ENCODE measurements around the gene SDK1. TPM values are rescaled to one million over a fixed set of nuclear protein-coding genes. Genes with fewer than 3 reads are reported as not detected.

Gene SDK1
- total RNA-seq, 1 donor: 0.36 TPM

GRCh38 chr7:3289996-3290395 lies 11.1 kb upstream of the SDK1 start:
- Histone ChIP-seq H3K4me3 (ENCODE audit: insufficient read depth, low read length) (no peak overlapping the region), H3K4me1 (ENCODE audit: insufficient read depth, low read length) (no peaks in the 10 kb centered on the region), H3K36me3 (ENCODE audit: insufficient read depth, low read length) (no peaks in the 10 kb centered on the region), H3K4me2 (ENCODE audit: insufficient read depth, low read length) (no peak overlapping the region), H3K9me3 (ENCODE audit: low read depth, low read length) (no peaks in the 10 kb centered on the region), H3K27ac (ENCODE audit: low read depth, low read length) (no peak overlapping the region), H2AFZ (ENCODE audit: low read length) (no peak overlapping the region), H4K20me1 (ENCODE audit: insufficient read depth, low read length) (no peaks in the 10 kb centered on the region), H3K79me2 (ENCODE audit: insufficient read depth, low read length) (no peaks in the 10 kb centered on the region), H3K27me3 (ENCODE audit: insufficient read depth, low read length) (no peaks in the 10 kb centered on the region)
- no peak for TF ChIP-seq CTCF (IDR thresholded peaks at IDR 0.05; ENCODE audit: extremely low read depth, low read depth, low read length)
- DNase-seq (ENCODE audit: insufficient read length, low spot score, missing footprints): no peak

GRCh38 chr7:3292694-3293093 lies 8.4 kb upstream of the SDK1 start:
- no peak for DNase-seq (ENCODE audit: insufficient read length, low spot score, missing footprints)
- no peaks in the 10 kb centered on the region for H3K4me1 ChIP-seq (ENCODE audit: insufficient read depth, low read length)
- no peaks in the 10 kb centered on the region for H3K79me2 ChIP-seq (ENCODE audit: insufficient read depth, low read length)
- H3K4me2 ChIP-seq (ENCODE audit: insufficient read depth, low read length): no peak overlapping the region
- H4K20me1 ChIP-seq (ENCODE audit: insufficient read depth, low read length): no peaks in the 10 kb centered on the region
- no peaks in the 10 kb centered on the region for H3K9me3 ChIP-seq (ENCODE audit: low read depth, low read length)
- H3K36me3 ChIP-seq (ENCODE audit: insufficient read depth, low read length): no peaks in the 10 kb centered on the region
- no peaks in the 10 kb centered on the region for H3K27me3 ChIP-seq (ENCODE audit: insufficient read depth, low read length)
- H2AFZ ChIP-seq (ENCODE audit: low read length): no peak overlapping the region
- no peak for TF ChIP-seq CTCF (IDR thresholded peaks at IDR 0.05; ENCODE audit: extremely low read depth, low read depth, low read length)
- H3K27ac ChIP-seq (ENCODE audit: low read depth, low read length): no peak overlapping the region
- no peak overlapping the region for H3K4me3 ChIP-seq (ENCODE audit: insufficient read depth, low read length)

GRCh38 chr7:3294432-3295100 lies 6.5 kb upstream of the SDK1 start:
- H3K4me2 ChIP-seq (ENCODE audit: insufficient read depth, low read length): no peak overlapping the region
- H4K20me1 ChIP-seq (ENCODE audit: insufficient read depth, low read length): no peaks in the 10 kb centered on the region
- no peak overlapping the region for H3K4me3 ChIP-seq (ENCODE audit: insufficient read depth, low read length)
- H3K27ac ChIP-seq (ENCODE audit: low read depth, low read length): no peak overlapping the region
- H2AFZ ChIP-seq (ENCODE audit: low read length): no peak overlapping the region
- no peaks in the 10 kb centered on the region for H3K9me3 ChIP-seq (ENCODE audit: low read depth, low read length)
- no peaks in the 10 kb centered on the region for H3K79me2 ChIP-seq (ENCODE audit: insufficient read depth, low read length)
- no peaks in the 10 kb centered on the region for H3K36me3 ChIP-seq (ENCODE audit: insufficient read depth, low read length)
- no peaks in the 10 kb centered on the region for H3K27me3 ChIP-seq (ENCODE audit: insufficient read depth, low read length)
- no peak for TF ChIP-seq CTCF (IDR thresholded peaks at IDR 0.05; ENCODE audit: extremely low read depth, low read depth, low read length)
- no peaks in the 10 kb centered on the region for H3K4me1 ChIP-seq (ENCODE audit: insufficient read depth, low read length)
- no peak for DNase-seq (ENCODE audit: insufficient read length, low spot score, missing footprints)

GRCh38 chr7:3297105-3297819 lies 3.8 kb upstream of the SDK1 start:
- H2AFZ ChIP-seq (ENCODE audit: low read length): no peak overlapping the region
- H4K20me1 ChIP-seq (ENCODE audit: insufficient read depth, low read length): no peaks in the 10 kb centered on the region
- DNase-seq (ENCODE audit: insufficient read length, low spot score, missing footprints): no peak
- H3K4me2 ChIP-seq (ENCODE audit: insufficient read depth, low read length): no peak overlapping the region
- no peaks in the 10 kb centered on the region for H3K9me3 ChIP-seq (ENCODE audit: low read depth, low read length)
- H3K79me2 ChIP-seq (ENCODE audit: insufficient read depth, low read length): no peaks in the 10 kb centered on the region
- no peaks in the 10 kb centered on the region for H3K36me3 ChIP-seq (ENCODE audit: insufficient read depth, low read length)
- no peak overlapping the region for H3K4me3 ChIP-seq (ENCODE audit: insufficient read depth, low read length)
- H3K27me3 ChIP-seq (ENCODE audit: insufficient read depth, low read length): peaks cover 6% of the 10 kb centered on the region
- TF ChIP-seq CTCF (IDR thresholded peaks at IDR 0.05; ENCODE audit: extremely low read depth, low read depth, low read length): no peak
- H3K4me1 ChIP-seq (ENCODE audit: insufficient read depth, low read length): no peaks in the 10 kb centered on the region
- H3K27ac ChIP-seq (ENCODE audit: low read depth, low read length): no peak overlapping the region

Measured in osteoblast (primary cell).